Smooth muscle cell (in vitro differentiated cells): Measurements from ENCODE around the gene C8G. TPM values are rescaled to one million over a fixed set of nuclear protein-coding genes. Genes with fewer than 3 reads are reported as not detected.

Source experiments
- DNase-seq: peaks from one replicate; lab custom pipeline; 2025; ENCODE audit not compliant: unreplicated experiment; lab: John Stamatoyannopoulos, UW
- H2AFZ ChIP-seq: fragments of 200-600 bp; sonication (generic); 2 replicates; pipeline ENCODE4 v1.6.0; 2016; ENCODE audit warnings: antibody characterized with exemption, low read depth, mild to moderate bottlenecking
- H3F3A ChIP-seq: fragments of 200-600 bp; sonication (generic); 2 replicates; pipeline ENCODE4 v1.6.0; 2017; ENCODE audit warnings: antibody characterized with exemption, low read depth
- H3K27ac ChIP-seq: fragments of 200-600 bp; sonication (generic); 2 replicates; pipeline ENCODE4 v1.5.1; 2016; ENCODE audit warnings: low read depth, mild to moderate bottlenecking
- H3K27me3 ChIP-seq: fragments of 200-600 bp; sonication (generic); 2 replicates; pipeline ENCODE4 v1.6.1; 2016; ENCODE audit warnings: low read depth, mild to moderate bottlenecking
- H3K36me3 ChIP-seq: fragments of 200-600 bp; sonication (generic); 2 replicates; pipeline ENCODE4 v1.5.1; 2016; ENCODE audit warnings: low read depth
- H3K4me1 ChIP-seq: fragments of 200-600 bp; sonication (generic); 2 replicates; pipeline ENCODE4 v1.5.1; 2016; ENCODE audit warnings: low read depth
- H3K4me2 ChIP-seq: fragments of 200-600 bp; sonication (generic); 2 replicates; pipeline ENCODE4 v1.6.0; 2016; ENCODE audit warnings: mild to moderate bottlenecking
- H3K4me3 ChIP-seq: fragments of 200-600 bp; sonication (generic); 2 replicates; pipeline ENCODE4 v1.5.1; 2016; ENCODE audit warnings: mild to moderate bottlenecking
- H3K79me2 ChIP-seq: fragments of 200-600 bp; sonication (generic); 2 replicates; pipeline ENCODE4 v1.6.0; 2016; ENCODE audit warnings: low read depth, mild to moderate bottlenecking
- H3K9ac ChIP-seq: fragments of 200-600 bp; sonication (generic); 2 replicates; pipeline ENCODE4 v1.6.0; 2016; ENCODE audit warnings: low read depth
- H3K9me3 ChIP-seq: fragments of 200-600 bp; sonication (generic); replicated peaks from 2 replicates; pipeline ENCODE4 v1.5.1; 2016; ENCODE audit warnings: low read depth
- H4K20me1 ChIP-seq: fragments of 200-600 bp; sonication (generic); 2 replicates; pipeline ENCODE4 v1.6.0; 2016; ENCODE audit warnings: low read depth
- WGBS: methylation state at CpG from one replicate; pipeline ENCODE4 v1.1.7; 2016; ENCODE audit warnings: low lambda C conversion rate; 5-methylcytosine and 5-hydroxymethylcytosine counted together
- polyA plus RNA-seq: library from polyadenylated mRNA; unstranded; fragments of >200 nt; fragmentation: Nextera tagmentation; extraction: Ambion mirVana; gene quantifications from 2 replicates; pipeline ENCODE4 v1.2.1, GENCODE V29; 2016
- total RNA-seq: library from RNA; depleted of rRNA; stranded (reverse); fragments of >200 nt; gene quantifications from 2 replicates; pipeline ENCODE4 v1.2.3, GENCODE V29; 2014
- TF ChIP-seq, protein P1 (sequence below): fragments of 200-600 bp; sonication (generic); IDR thresholded peaks from 2 replicates; pipeline ENCODE4 v1.5.1; 2017; ENCODE audit warnings: borderline replicate concordance, mild to moderate bottlenecking, antibody characterized with exemption; ENCODE audit not compliant: insufficient read depth, poor library complexity, severe bottlenecking

The C8G gene
- total and polyA plus RNA-seq, 2 experiments from 2014 or later, result 1.4 TPM; not detected in 1

DNA sequence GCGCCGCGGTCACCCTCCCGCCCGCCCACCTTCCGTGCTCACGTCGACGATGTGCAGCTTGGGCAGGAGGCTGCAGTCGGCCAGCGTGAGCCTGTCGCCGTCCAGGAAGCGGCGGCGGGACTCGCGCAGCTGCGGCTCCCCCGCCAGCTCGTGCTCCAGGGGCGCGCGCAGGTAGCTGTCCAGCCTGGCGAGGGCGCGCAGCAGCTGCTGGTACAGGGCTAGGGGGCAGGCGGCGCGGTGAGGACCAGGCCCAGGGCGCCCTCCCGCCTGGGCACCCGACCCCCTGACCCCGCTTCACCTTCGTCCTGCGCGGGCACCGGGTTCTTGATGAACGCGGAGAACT lies 49.8 kb downstream of the C8G start:
- 64% methylated on average over 10 of the region's 40 CpGs for WGBS
- H3K9ac ChIP-seq, result no peak overlapping the region
- TF ChIP-seq, protein P1, sequence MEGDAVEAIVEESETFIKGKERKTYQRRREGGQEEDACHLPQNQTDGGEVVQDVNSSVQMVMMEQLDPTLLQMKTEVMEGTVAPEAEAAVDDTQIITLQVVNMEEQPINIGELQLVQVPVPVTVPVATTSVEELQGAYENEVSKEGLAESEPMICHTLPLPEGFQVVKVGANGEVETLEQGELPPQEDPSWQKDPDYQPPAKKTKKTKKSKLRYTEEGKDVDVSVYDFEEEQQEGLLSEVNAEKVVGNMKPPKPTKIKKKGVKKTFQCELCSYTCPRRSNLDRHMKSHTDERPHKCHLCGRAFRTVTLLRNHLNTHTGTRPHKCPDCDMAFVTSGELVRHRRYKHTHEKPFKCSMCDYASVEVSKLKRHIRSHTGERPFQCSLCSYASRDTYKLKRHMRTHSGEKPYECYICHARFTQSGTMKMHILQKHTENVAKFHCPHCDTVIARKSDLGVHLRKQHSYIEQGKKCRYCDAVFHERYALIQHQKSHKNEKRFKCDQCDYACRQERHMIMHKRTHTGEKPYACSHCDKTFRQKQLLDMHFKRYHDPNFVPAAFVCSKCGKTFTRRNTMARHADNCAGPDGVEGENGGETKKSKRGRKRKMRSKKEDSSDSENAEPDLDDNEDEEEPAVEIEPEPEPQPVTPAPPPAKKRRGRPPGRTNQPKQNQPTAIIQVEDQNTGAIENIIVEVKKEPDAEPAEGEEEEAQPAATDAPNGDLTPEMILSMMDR, result no peak
- H3K9me3 ChIP-seq, result no peaks in the 10 kb centered on the region
- H3F3A ChIP-seq, result peaks cover 3% of the 10 kb centered on the region
- peak overlapping the region; percentile 31 for H3K4me2 ChIP-seq
- H3K27me3 ChIP-seq, result no peaks in the 10 kb centered on the region
- H4K20me1 ChIP-seq, result no peaks in the 10 kb centered on the region
- H3K79me2 ChIP-seq, result no peaks in the 10 kb centered on the region
- peaks cover 18% of the 10 kb centered on the region for H3K4me1 ChIP-seq
- H3K36me3 ChIP-seq, result no peaks in the 10 kb centered on the region
- no peak for DNase-seq
- no peak overlapping the region for H2AFZ ChIP-seq
- no peak overlapping the region for H3K27ac ChIP-seq
- no peak overlapping the region for H3K4me3 ChIP-seq

DNA sequence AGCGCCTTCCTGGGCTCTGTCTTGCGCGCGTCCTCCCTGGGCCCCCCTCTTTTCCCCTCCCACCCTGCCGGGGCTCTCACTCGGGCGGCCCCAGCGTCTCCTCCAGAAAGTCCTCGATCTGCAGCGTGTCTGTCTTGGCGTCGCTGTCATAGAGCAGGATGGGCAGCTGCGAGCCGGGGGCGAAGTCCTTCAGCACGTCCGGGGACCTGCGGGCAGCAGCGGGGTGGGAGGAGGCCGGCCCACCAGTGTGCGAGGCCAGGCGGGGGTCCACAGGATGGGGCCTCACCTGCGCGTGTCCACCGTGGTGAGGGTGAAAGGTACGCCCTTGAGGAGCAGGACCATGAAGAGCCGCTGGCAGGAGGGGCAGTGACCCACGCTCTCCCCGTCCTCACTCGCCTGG lies 50.3 kb downstream of the C8G start:
- 81% methylated on average over 17 of the region's 30 CpGs for WGBS
- Histone ChIP-seq H3K36me3 (no peaks in the 10 kb centered on the region), H3K27ac (no peak overlapping the region), H3K79me2 (no peaks in the 10 kb centered on the region), H3F3A (peaks cover 3% of the 10 kb centered on the region), H3K4me2 (peak overlapping the region; percentile 31), H4K20me1 (no peaks in the 10 kb centered on the region), H3K9me3 (no peaks in the 10 kb centered on the region), H3K9ac (no peak overlapping the region), H3K27me3 (no peaks in the 10 kb centered on the region), H2AFZ (no peak overlapping the region), H3K4me1 (peaks cover 18% of the 10 kb centered on the region), H3K4me3 (no peak overlapping the region)
- TF ChIP-seq, protein P1, result no peak
- DNase-seq, result no peak

DNA sequence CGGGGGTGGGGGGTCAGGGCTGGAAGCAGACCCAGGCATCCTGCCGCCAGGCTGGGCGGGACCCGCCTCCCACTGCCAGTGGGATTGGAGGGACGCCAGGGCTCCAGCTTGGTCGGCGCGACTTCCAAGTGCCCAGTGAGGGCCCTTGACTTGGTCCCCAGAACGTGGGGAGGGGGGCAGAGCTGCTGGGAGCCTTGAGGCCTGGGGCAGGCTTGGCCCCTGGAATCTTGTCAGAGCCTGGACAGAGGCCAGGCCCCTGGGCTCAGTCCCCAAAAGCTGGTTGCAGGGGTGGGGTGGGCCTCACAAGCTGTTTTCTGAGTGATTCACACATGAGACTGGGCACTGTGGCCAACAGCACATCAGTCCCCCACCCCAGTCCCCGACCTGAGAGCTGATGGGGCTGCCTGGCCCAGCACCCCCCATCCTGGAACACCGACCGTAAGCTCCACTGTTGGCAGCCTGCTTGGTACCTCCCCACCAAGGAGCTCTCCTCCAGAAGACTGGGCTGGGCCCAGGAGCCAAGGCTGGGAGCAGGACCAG lies 50.8 kb downstream of the C8G start:
- WGBS, result 66% methylated on average over 9 of the region's 12 CpGs

More for the DNA sequence above, 50.8 kb downstream of the C8G start:
- Histone ChIP-seq H3K9me3 (no peaks in the 10 kb centered on the region), H3K79me2 (no peaks in the 10 kb centered on the region), H3K27ac (no peak overlapping the region), H3K9ac (no peak overlapping the region), H3K27me3 (no peaks in the 10 kb centered on the region), H3K36me3 (no peaks in the 10 kb centered on the region), H3K4me3 (peak overlapping the region; percentile 40), H3F3A (peaks cover 3% of the 10 kb centered on the region), H3K4me2 (peak overlapping the region; percentile 82), H2AFZ (no peak overlapping the region), H3K4me1 (peaks cover 18% of the 10 kb centered on the region), H4K20me1 (no peaks in the 10 kb centered on the region)
- no peak for DNase-seq
- TF ChIP-seq, protein P1, result no peak

Other genes with a start within 250 kb of the C8G start
Only the 30 nearest of the 32 such genes appear.
- 14.6 and 25.5 TPM in 2 replicates for gene DIPK1B, start 232.7 kb upstream of the C8G start, total RNA-seq
- 57.8 and 58.5 TPM in 2 replicates for gene DIPK1B, start 232.7 kb upstream of the C8G start, polyA plus RNA-seq
- not detected in 2 replicates for gene LCN10, start 202.3 kb upstream of the C8G start, total RNA-seq
- gene LCN10, start 202.3 kb upstream of the C8G start, polyA plus RNA-seq, result not detected in 2 replicates
- gene LCN6, start 196.7 kb upstream of the C8G start, total RNA-seq, result not detected in 2 replicates
- gene LCN6, start 196.7 kb upstream of the C8G start, polyA plus RNA-seq, result not detected in 2 replicates
- gene LCN8, start 187.0 kb upstream of the C8G start, total RNA-seq, result not detected in 2 replicates
- not detected in 2 replicates for gene LCN8, start 187.0 kb upstream of the C8G start, polyA plus RNA-seq
- not detected in 2 replicates for gene LCN15, start 180.7 kb upstream of the C8G start, total RNA-seq
- gene LCN15, start 180.7 kb upstream of the C8G start, polyA plus RNA-seq, result not detected in 2 replicates
- gene TMEM141, start 153.9 kb upstream of the C8G start, total RNA-seq, result 59.2 and 75.4 TPM in 2 replicates
- gene TMEM141, start 153.9 kb upstream of the C8G start, polyA plus RNA-seq, result 112 and 118 TPM in 2 replicates
- 1.2 and 2.0 TPM in 2 replicates for gene CCDC183, start 148.9 kb upstream of the C8G start, total RNA-seq
- 3.7 and 9.4 TPM in 2 replicates for gene CCDC183, start 148.9 kb upstream of the C8G start, polyA plus RNA-seq
- 41.5 and 54.3 TPM in 2 replicates for gene RABL6, start 137.3 kb upstream of the C8G start, total RNA-seq
- 81.6 and 97.2 TPM in 2 replicates for gene RABL6, start 137.3 kb upstream of the C8G start, polyA plus RNA-seq
- 1.2 and 1.8 TPM in 2 replicates for gene AJM1, start 102.8 kb upstream of the C8G start, total RNA-seq
- 2.9 and 3.7 TPM in 2 replicates for gene AJM1, start 102.8 kb upstream of the C8G start, polyA plus RNA-seq
- 110 and 173 TPM in 2 replicates for gene PHPT1, start 95.8 kb upstream of the C8G start, total RNA-seq
- gene PHPT1, start 95.8 kb upstream of the C8G start, polyA plus RNA-seq, result 381 and 435 TPM in 2 replicates
- gene MAMDC4, start 92.9 kb upstream of the C8G start, total RNA-seq, result 3.8 TPM in 2 replicates
- 7.5 and 8.0 TPM in 2 replicates for gene MAMDC4, start 92.9 kb upstream of the C8G start, polyA plus RNA-seq
- gene EDF1, start 78.9 kb upstream of the C8G start, total RNA-seq, result 304 and 306 TPM in 2 replicates
- 492 and 548 TPM in 2 replicates for gene EDF1, start 78.9 kb upstream of the C8G start, polyA plus RNA-seq
- 6.2 and 7.0 TPM in 2 replicates for gene TRAF2, start 58.7 kb upstream of the C8G start, total RNA-seq
- gene TRAF2, start 58.7 kb upstream of the C8G start, polyA plus RNA-seq, result 15.9 and 18.0 TPM in 2 replicates
- gene FBXW5, start 505 bp upstream of the C8G start, total RNA-seq, result 70.5 and 103 TPM in 2 replicates
- 105 and 109 TPM in 2 replicates for gene FBXW5, start 505 bp upstream of the C8G start, polyA plus RNA-seq
- not detected in 2 replicates for gene LCN12, start 7.0 kb downstream of the C8G start, total RNA-seq
- gene LCN12, start 7.0 kb downstream of the C8G start, polyA plus RNA-seq, result not detected in 2 replicates
- gene PTGDS, start 32.3 kb downstream of the C8G start, total RNA-seq, result 119 and 145 TPM in 2 replicates
- 597 and 611 TPM in 2 replicates for gene PTGDS, start 32.3 kb downstream of the C8G start, polyA plus RNA-seq
- 0.67 and 1.1 TPM in 2 replicates for gene LCNL1, start 37.8 kb downstream of the C8G start, total RNA-seq
- 0.85 and 0.89 TPM in 2 replicates for gene LCNL1, start 37.8 kb downstream of the C8G start, polyA plus RNA-seq
- gene PAXX, start 47.2 kb downstream of the C8G start, total RNA-seq, result 27.4 and 29.0 TPM in 2 replicates
- gene PAXX, start 47.2 kb downstream of the C8G start, polyA plus RNA-seq, result 61.4 and 62.0 TPM in 2 replicates
- 15.2 and 36.8 TPM in 2 replicates for gene CLIC3, start 51.3 kb downstream of the C8G start, total RNA-seq
- 43.9 and 69.9 TPM in 2 replicates for gene CLIC3, start 51.3 kb downstream of the C8G start, polyA plus RNA-seq
- 15.9 and 23.0 TPM in 2 replicates for gene ABCA2, start 83.0 kb downstream of the C8G start, total RNA-seq
- 26.2 and 29.0 TPM in 2 replicates for gene ABCA2, start 83.0 kb downstream of the C8G start, polyA plus RNA-seq
- gene FUT7, start 86.8 kb downstream of the C8G start, total RNA-seq, result not detected in 2 replicates
- 0.51 TPM in 1 of 2 replicates, not detected in the other for gene FUT7, start 86.8 kb downstream of the C8G start, polyA plus RNA-seq
- gene NPDC1, start 100.9 kb downstream of the C8G start, total RNA-seq, result 5.9 and 9.9 TPM in 2 replicates
- gene NPDC1, start 100.9 kb downstream of the C8G start, polyA plus RNA-seq, result 19.3 and 38.8 TPM in 2 replicates
- not detected in 2 replicates for gene ENTPD2, start 108.8 kb downstream of the C8G start, total RNA-seq
- gene ENTPD2, start 108.8 kb downstream of the C8G start, polyA plus RNA-seq, result 0.30 and 0.78 TPM in 2 replicates
- 1.9 and 2.1 TPM in 2 replicates for gene SAPCD2, start 125.3 kb downstream of the C8G start, total RNA-seq
- gene SAPCD2, start 125.3 kb downstream of the C8G start, polyA plus RNA-seq, result 3.9 and 5.0 TPM in 2 replicates
- 5.8 and 7.2 TPM in 2 replicates for gene UAP1L1, start 132.3 kb downstream of the C8G start, total RNA-seq
- 22.5 and 23.8 TPM in 2 replicates for gene UAP1L1, start 132.3 kb downstream of the C8G start, polyA plus RNA-seq
- 62.9 and 70.9 TPM in 2 replicates for gene MAN1B1, start 141.7 kb downstream of the C8G start, total RNA-seq
- gene MAN1B1, start 141.7 kb downstream of the C8G start, polyA plus RNA-seq, result 97.1 and 109 TPM in 2 replicates
- 50.6 and 51.4 TPM in 2 replicates for gene DPP7, start 169.5 kb downstream of the C8G start, total RNA-seq
- 170 and 171 TPM in 2 replicates for gene DPP7, start 169.5 kb downstream of the C8G start, polyA plus RNA-seq
- not detected in 2 replicates for gene GRIN1, start 193.9 kb downstream of the C8G start, total RNA-seq
- gene GRIN1, start 193.9 kb downstream of the C8G start, polyA plus RNA-seq, result 0.44 TPM in 1 of 2 replicates, not detected in the other
- not detected in 2 replicates for gene LRRC26, start 224.8 kb downstream of the C8G start, total RNA-seq
- gene LRRC26, start 224.8 kb downstream of the C8G start, polyA plus RNA-seq, result not detected in 2 replicates
- gene TMEM210, start 226.8 kb downstream of the C8G start, total RNA-seq, result not detected in 2 replicates
- gene TMEM210, start 226.8 kb downstream of the C8G start, polyA plus RNA-seq, result not detected in 2 replicates